ENCODE results near the gene ATOX1.
"Not testable (repeated sequence)": the region's sequence is repeated elsewhere in the genome, so short reads cannot be mapped to it uniquely, and the experiment has no call there.

The ATOX1 gene

GRCh38 chr5:151758430-151759241, at the start of gene ATOX1:
TSS of gene ATOX1 (minus strand) at chr5:151758631. CDS start at chr5:151758551, 80 bp downstream.
- FAIRE-seq = no peak

GRCh38 chr5:151805414-151806223, 47.2 kb upstream of the ATOX1 start:
- no peak for FAIRE-seq

- no peak for FAIRE-seq
Observed at GRCh38 chr5:151800532-151800931, 42.1 kb upstream of the ATOX1 start.

GRCh38 chr5:151799407-151799806, 41.0 kb upstream of the ATOX1 start:
- no peak for FAIRE-seq

- no peak for FAIRE-seq
Observed at GRCh38 chr5:151798674-151799073, 40.2 kb upstream of the ATOX1 start.

- FAIRE-seq = no peak
Observed at GRCh38 chr5:151795426-151795825, 37.0 kb upstream of the ATOX1 start.

GRCh38 chr5:151793358-151793757, 34.9 kb upstream of the ATOX1 start:
- no peak for FAIRE-seq

GRCh38 chr5:151787817-151788216, 29.4 kb upstream of the ATOX1 start:
- FAIRE-seq = no peak

- FAIRE-seq = no peak
Observed at GRCh38 chr5:151786468-151786867, 28.0 kb upstream of the ATOX1 start.

GRCh38 chr5:151784141-151784540, 25.7 kb upstream of the ATOX1 start:
- FAIRE-seq = no peak

GRCh38 chr5:151783664-151784063, 25.2 kb upstream of the ATOX1 start:
- not testable (repeated sequence) for FAIRE-seq

- no peak for FAIRE-seq
Observed at GRCh38 chr5:151781201-151781600, 22.8 kb upstream of the ATOX1 start.

GRCh38 chr5:151780348-151780747, 21.9 kb upstream of the ATOX1 start:
- no peak for FAIRE-seq

- FAIRE-seq = no peak
Observed at GRCh38 chr5:151779531-151780125, 21.2 kb upstream of the ATOX1 start.

GRCh38 chr5:151775025-151775606, 16.7 kb upstream of the ATOX1 start:
- FAIRE-seq = no peak

GRCh38 chr5:151773951-151774350, 15.5 kb upstream of the ATOX1 start:
- no peak for FAIRE-seq

- FAIRE-seq = no peak
Observed at GRCh38 chr5:151772846-151773561, 14.6 kb upstream of the ATOX1 start.

GRCh38 chr5:151772029-151772845, 13.8 kb upstream of the ATOX1 start:
- no peak for FAIRE-seq

- FAIRE-seq = peak; percentile 100
Observed at GRCh38 chr5:151771259-151772028, 13.0 kb upstream of the ATOX1 start, which contains the start of gene G3BP1. TSS of gene G3BP1 (plus strand) at chr5:151771954. CDS start at chr5:151786621, 14,667 bp downstream.

Data from endometrium (tissue), 2 donors.